Cardiac fibroblast (primary cell): ENCODE results near the gene GLIS1.

Experiments
- DNase-seq, 2 donors: peaks; one replicate each; pipeline versions ENCODE4 v3.0.0 to v3.0.0-alpha.2; 2010; ENCODE audit warnings: low read depth in 2 of 2
- H3K4me3 ChIP-seq, 2 donors: replicated peaks in 1 of 2; 1 replicate in 1 of 2; 2 replicates in 1 of 2; pipeline ENCODE4 v1.5.1; 2011; ENCODE audit warnings: low read depth in 2 of 2, low read length in 2 of 2, mild to moderate bottlenecking in 2 of 2, moderate library complexity in 1 of 2
- CTCF ChIP-seq: IDR thresholded peaks from one replicate; pipeline ENCODE4 v1.5.1; 2011; ENCODE audit warnings: low read depth, mild to moderate bottlenecking, low read length, inconsistent platforms

The GLIS1 gene

GRCh38 chr1:53619367-53620060 is 119.5 kb downstream of the GLIS1 start:
- DNase-seq = no peak
- no peak for TF ChIP-seq CTCF
- H3K4me3 ChIP-seq = no peak overlapping the region

- no peak for TF ChIP-seq CTCF
- DNase-seq = no peak
- H3K4me3 ChIP-seq = no peak overlapping the region
These were observed 120.2 kb downstream of the GLIS1 start for GRCh38 chr1:53618500-53619366.

- no peak overlapping the region for H3K4me3 ChIP-seq
- no peak for TF ChIP-seq CTCF
- DNase-seq = no peak
These were observed 121.0 kb downstream of the GLIS1 start for GRCh38 chr1:53617851-53618499.

- peak in 1 of 2 donors; percentile 72 for DNase-seq
- H3K4me3 ChIP-seq = no peak overlapping the region
- TF ChIP-seq CTCF = no peak
These were observed 121.6 kb downstream of the GLIS1 start for GRCh38 chr1:53617382-53617781.

- peak; percentile 23 for TF ChIP-seq CTCF
- DNase-seq = peak in 1 of 2 donors; percentile 21
- no peak overlapping the region for H3K4me3 ChIP-seq
These were observed 122.0 kb downstream of the GLIS1 start for GRCh38 chr1:53616927-53617326.

GRCh38 chr1:53616511-53616910 is 122.5 kb downstream of the GLIS1 start:
- no peak overlapping the region for H3K4me3 ChIP-seq
- no peak for DNase-seq
- TF ChIP-seq CTCF = no peak
